GM18499 (cell line): ENCODE measurements around the gene ZNF148.

Experiments used
- ATAC-seq: cut with Tn5 transposase; IDR thresholded peaks from one replicate; pipeline ENCODE4 v1.9.1; 2021; ENCODE audit warnings: moderate number of reproducible peaks; ENCODE audit not compliant: insufficient read depth, unreplicated experiment

Gene ZNF148

DNA sequence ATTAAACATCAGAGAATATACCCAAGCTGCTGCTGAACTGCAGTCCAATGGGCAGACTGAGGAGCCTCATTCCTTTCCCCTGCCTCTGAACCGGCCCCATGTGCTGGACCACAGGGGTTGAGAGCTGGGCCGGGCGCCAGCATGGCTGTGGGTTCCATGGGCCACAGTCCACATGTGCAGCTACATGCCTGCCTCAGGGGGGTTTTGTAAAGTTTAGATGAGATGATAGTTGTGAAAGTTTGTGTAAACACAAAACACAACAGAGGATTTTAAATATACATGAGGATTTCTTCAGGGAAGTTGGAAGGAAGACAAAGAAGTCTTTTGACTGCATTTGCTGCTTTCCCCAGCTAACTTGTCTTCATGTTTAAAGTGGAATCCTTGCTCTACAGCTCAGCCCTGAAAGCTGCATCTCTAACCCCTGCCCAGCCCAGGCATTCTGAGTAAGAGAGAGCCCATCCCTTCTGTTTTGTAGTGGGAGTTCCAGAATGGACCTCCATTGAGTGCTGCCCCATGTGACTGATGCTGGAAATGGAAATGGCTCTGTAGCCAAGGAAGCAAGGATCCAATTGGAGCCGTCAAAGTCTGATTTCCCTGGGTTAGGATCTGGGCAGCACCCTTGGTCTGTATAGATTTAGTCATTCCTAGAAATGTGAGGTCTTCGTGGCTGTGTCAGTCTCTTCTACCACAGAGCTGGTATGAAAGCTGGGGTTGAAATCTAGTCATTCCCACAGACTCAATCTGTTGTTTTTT, 180.1 kb downstream of the ZNF148 start:
- no peak for ATAC-seq

DNA sequence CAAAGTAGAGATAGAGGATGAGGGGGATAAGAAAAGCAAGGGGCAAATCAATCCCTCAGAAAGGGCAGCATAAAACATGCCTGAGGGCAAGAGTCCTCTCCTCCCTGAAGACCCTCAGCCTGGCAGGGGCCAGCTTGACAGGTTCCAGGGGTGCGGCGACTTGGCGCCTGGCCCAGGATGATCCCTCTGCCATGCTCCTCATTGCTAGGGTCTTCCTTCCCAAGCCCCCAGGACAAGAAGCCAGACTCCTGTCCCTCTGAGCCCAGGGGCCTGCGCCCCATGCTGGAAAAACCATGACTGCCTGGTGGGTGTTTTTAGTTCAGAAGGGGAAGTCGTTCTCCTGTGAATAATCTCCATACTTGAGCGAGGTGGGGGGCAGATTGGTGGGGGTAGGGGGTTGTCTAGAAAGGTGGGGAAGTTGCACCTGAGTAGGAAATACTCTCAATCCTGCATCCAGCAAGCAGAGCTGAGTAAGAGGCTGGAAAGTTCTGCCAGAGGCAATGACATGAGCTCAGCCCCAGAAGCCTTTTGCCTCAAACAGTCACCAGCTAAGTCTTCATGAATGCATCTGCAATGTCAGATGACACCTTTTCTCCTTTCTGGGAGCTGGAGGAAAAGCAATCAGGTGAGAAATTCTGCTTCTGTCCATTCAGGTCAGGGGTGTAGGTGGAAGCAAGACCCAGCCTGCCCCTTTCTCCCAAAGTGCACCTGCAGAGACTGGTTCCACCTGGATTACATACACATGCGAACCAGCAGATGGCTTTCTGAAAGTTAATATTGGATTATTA, 180.9 kb downstream of the ZNF148 start:
- no peak for ATAC-seq

DNA sequence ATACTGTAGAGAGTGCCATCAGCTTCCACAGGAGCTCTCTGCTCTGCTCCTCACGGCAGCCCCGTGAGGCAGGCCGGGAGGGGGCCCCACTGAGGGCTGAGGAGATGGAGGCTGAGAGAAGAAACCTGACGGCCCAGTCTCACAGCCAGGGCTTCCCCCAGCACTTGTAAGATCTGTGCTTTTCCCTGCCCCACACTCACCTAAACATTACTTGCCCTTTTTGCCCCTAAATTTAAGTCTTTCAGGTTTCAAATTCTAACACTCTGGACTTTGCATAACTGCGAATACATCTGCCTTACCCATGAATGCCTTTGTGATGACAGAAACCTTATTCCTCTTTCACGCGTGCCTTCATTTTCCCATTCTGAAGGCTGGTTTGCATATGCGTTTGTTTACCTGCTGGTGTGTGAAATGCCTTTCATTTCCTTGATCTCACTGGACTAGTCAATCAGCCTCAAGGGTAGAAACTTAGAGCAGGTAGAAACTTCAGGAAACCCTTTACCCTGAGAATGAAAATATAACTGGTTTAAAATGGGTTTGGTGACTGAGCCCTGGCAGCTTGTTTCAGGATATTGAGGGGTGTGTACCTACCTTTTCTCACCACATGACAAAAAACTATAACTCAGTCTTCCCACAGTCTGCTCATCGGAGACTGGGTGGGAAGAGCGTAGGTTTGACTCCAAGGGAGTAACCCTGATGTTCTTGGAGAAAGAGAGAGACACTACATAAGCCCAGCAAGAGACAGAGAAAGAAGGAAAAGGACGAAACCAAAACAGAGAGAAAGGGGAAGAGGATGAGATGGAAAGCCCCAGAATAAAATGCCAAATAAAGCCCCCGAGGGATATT, 182.7 kb downstream of the ZNF148 start:
- ATAC-seq, result no peak

DNA sequence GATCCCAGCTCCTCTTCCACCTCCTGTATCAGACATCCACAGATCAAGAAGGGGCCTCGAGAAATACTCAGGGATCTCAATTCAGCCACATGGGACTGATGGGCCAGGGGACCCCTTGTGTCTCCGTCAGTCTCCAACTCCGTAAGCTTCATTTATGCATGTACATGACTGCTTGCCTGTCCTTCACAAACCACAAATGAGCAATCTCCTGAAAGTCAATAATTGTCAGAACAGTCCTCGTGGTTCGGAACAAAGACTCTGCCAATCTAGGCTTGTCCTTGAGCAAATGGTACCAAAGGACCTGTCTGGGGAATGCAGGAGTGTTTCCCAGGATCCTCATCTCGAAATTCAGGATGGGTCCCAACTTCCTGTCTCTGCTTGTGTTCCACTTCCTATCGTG, 183.4 kb downstream of the ZNF148 start:
- no peak for ATAC-seq

DNA sequence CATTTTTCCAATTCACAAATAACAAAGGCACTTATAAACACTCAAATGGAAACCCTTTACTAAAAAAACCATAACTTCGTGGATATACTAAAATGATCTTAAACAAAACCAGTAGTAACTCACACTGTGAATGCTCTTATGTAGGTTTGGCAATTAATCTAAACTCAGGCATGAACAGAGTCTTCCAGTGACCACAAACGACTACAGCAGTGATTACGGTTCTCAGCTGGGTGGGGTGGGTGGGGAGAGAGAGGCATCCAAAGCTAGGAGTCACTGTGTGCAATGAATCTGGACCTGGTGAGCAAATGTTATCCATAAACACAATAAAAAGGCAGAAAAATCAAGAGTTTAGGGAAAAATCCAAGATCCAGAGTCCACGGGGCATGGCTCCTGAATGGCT, 183.9 kb downstream of the ZNF148 start:
- no peak for ATAC-seq

DNA sequence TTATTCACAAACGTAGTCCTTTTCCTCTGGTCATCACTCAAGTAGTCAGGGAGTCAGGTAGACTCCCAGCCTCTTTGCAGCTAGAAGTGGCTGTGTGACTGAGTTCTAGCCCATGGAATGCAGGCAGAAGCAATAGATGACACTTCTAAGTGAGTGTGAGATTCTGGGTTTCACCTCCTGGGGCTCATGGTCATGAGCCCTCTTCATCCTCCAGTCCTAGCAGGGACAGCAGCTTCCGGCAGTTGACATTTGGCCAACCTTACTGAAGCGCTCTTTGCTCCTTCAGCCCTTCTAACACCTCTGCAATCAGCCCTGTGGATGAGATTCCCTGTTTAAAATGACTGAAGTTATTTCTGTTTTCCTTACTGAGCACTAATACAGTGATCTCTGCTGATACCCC, 184.3 kb downstream of the ZNF148 start:
- no peak for ATAC-seq

DNA sequence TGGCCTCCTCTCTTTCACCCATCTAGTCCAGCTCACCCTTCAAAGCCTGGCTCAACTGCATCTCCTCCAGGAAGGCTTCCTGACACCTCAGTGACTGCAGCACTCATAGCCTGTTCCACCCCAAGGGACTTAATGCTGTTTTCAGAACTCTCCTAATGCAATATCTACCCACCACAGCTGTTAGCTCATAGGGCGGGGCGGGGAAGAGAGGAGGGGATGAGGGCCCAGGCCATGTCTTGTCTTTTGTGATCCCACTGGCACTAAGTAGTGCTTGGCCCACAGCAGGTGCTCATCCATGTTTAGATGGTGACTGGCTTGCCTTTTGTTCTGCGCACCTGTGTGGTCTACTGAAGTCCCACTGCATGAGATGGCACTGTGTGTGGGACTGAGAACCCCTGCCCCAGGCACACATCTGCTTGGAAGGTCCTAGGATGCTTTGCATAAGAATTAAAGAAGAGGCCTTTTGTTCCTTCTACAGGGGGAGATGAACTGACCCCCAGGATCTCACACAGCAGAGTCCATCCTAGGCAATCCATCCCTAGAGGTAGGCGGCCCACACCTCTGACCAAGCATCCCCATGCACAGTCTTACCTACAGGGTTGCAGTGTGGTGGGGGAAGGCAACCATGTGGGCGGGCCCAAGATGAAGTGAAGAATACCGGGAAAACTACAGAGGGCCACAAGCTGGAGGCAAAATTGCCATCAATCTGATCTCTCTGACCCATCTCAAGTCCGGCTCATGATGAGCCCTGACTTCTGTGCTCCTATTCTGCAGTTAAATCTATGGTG, 185.6 kb downstream of the ZNF148 start:
- no peak for ATAC-seq

DNA sequence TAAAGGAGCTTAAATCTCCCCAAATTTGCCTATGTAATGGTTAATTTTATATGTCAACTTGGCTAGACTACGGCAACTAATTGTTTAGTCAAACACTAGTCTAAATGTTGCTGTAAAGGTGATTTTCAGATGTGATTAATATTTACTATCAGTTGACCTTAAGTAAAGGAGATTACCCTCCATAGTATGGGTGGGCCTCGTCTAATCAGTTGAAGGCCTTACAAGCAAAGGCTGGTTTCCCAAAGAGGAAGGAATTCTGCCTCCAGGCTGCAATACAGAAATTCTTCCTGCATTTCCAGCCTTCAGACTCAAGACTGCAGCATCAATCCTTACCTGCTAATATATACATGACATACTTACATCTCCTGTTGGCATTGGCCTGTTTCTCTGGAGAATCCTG, 186.2 kb downstream of the ZNF148 start:
- ATAC-seq, result no peak

DNA sequence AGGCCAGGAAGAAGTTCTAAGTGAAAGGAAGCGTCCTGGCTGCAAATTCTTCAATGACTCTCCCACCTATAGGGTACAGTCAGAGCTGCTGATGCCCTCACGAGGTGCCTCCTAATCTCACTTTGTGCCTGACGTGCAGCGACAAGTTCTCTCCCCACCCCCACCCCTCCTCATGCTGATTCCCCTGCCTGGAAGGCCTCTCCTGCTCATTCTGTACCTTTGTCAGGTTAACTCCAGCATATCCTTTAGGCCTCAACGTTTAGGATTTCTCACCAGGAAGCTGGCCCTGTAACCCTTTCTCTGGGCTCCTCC, 187.6 kb downstream of the ZNF148 start:
- no peak for ATAC-seq

DNA sequence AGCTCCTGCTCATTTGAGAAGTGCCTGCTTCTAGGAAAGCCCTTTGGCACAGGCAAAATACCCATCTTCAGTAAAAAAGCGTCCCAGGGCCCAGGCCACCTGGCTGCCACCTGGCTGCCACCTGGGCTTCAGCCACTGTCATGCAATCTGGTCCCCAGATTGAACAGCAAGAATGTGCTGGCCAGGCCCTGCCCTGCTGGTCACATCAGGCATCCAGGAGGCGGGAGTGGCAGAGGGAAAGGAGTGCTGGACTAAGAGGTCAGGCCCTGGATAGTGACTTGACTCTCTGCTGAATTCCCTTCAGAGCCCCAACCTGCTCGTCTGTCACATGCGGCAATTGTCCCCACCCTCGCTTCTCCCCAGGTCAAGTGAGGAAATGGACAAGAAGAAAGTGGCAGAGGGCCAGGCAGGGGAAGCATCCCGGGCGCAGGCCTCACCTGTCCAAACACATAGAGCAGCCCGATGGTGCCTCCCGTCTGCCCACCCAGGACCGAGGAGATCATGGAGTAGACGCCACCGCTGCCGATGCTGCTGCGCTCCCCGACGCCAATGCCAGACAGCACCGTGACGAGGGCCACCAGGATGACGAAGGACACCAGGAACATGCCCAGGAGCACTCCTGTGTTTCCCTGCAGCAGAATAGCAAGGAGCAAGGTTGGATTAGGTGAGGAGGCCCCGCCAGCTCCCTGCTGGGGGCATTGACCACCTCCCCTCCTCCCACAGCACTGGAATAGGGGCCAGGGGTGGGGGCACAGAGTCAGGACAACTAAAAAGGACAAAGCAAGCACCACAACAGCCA, 188.1 kb downstream of the ZNF148 start:
- ATAC-seq, result no peak

DNA sequence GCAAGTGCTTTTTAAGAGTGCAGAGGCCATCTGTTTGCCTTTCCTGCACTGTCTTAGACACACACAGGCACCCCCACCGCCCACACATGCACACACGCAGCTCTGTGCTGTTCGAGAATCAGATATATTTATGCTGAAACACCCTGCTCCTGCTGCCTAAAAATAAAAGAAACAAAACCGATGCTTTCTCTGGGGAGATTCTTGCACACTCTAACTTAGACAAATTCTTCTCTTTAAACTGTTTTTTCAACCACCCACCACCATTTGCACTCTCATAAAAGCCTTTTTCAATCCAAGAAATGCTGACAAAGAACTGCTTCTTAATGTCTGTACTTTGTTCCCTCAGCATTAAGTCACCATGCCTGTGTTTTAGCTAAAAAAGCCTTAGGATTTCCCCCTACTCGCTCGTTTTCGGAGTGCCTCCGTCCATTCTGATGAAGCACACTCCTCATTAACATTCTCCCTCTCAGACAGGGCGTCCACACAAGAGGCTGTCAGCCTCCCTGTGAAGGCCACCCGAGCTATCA, 188.8 kb downstream of the ZNF148 start:
- ATAC-seq, result no peak

DNA sequence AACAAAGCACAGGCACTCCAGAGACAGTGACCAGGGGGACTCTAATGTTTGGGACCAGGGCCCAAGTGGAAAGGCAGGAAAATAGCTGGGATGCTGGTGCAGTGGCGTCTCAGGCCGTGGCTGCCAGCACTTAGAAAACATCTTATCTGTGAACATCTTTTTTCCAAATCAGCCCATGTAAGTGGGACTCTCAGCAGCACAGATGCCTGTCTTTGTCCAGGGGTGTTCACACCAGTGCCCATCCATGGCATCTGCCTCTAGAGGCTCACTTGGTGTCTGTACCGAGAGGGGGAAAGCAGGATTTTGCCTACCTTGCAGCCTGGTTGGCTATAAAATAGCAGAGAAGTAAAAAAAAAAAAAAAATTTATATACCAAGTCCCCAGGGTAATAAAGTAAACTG, 189.3 kb downstream of the ZNF148 start:
- ATAC-seq, result no peak

DNA sequence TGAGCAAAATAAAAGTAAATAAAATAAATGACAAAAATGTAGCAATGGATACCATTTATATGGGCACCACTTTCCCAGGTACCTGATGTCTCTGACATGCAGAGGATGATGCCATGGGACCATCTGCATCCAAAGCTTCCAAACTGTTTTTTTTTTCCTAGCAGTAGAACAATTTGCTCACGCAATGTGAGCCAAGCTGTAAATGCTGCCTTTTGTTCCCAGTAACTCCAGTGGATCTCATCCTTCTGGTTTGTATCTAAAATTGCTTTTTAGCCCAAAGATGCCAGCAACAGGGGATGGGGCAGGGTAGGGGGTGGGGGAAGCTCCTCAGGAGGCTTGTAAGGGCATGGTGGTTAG, 195.3 kb downstream of the ZNF148 start:
- ATAC-seq, result no peak

DNA sequence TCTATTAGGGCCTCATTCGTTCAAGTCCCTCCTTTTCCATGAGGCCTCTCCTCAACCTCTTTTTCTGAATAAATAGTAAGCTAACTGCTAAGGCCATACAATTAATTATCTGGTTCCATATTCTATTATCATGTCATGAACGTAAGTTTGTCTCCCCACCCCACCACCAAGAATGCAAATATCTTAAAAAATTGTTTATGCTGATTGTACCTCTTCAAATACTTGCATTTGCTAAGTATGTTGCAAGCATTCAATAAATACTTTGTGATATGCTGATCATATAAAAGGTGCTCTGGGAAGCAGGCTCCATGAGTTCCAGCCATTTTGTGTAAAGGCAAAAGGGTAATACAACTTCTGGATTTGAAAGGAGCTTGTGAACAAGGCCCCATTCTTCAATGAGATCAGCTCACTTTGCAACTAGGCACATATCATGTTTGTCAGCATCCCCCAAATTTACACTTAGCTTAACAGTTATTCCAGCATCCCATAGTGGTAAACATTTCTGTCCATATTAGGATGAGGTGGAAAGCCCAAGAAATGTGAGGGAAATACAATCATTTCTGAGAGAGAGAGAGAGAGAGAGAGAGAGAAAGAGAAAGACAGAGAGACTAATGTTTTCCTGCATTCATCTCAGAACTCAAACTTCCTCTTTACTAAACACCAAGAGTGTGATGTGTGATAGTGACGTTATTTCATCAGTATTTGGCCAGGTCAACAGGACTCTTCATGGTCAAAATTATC, 195.8 kb downstream of the ZNF148 start:
- ATAC-seq, result no peak

DNA sequence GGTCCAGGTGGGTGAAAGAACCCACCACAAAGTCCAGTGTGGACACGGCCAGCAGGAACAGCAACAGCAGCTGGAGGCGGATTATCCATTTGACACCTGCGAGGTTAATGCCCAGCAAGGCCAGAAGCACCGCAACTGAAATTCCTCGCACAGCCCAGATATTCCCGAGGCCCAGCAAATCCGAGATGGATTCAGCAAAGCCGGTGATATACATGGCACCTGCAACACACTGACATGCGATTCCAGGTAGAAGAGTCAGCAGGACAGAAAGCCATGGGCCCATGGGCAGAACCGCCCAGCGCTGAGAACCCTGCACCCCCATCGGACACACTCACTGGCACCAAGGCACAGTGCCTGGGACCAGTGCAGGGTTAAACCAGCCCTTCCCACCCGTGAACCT, 197.4 kb downstream of the ZNF148 start:
- ATAC-seq, result no peak
